ENCODE data around the gene KATNAL1.

The KATNAL1 gene

DNA sequence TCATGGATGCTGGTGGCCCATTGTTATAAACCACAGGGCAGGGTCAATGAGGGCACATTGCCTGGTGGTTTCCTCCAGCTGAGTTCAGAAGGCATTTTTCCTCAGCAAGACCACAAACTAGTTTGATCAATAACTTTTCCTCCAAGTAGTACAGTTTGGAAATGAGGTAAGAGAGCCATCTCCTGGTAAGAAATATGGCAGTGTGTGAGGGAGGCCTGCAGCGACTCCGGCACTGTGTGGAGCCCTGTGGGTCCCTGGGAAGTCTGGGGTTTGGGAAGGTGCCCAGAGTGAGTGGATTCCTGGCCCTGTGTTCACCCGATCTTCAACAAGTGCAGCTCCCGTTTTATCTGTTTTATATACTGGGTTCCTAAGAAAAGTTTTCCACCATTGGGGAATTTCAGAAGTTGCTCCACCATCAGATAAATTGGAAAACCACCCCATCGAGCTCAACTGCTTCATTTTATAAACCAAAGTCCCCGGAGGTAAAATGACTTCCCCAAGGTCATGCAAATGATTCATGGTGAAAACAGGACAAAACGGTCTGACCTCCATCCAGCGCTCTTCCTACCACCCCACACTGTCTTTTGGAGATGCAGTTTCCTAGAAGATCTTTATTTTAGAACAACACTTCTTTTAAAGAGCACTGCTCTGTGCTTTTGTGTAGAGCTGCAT is 148.4 kb downstream of the KATNAL1 start:
- DNase-seq = no peak

DNA sequence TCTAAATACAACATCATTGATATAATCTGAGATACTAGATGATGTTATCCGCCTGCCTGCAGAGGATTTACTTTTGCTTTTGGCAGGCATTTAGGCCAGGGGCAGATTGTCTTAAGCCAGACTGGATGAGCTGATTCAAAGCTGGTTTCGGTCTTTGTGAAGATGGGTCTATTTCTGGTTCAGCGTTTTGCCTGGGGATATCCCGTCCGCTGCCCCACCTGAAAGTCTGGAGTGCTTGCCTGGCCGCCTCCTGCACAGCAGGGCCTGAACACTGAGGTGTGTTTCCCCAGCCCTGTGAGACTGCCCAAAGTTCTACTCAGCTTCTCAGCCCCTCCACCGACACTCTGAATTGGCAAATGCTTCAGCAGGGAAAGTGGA is 149.7 kb downstream of the KATNAL1 start:
- DNase-seq = no peak

DNA sequence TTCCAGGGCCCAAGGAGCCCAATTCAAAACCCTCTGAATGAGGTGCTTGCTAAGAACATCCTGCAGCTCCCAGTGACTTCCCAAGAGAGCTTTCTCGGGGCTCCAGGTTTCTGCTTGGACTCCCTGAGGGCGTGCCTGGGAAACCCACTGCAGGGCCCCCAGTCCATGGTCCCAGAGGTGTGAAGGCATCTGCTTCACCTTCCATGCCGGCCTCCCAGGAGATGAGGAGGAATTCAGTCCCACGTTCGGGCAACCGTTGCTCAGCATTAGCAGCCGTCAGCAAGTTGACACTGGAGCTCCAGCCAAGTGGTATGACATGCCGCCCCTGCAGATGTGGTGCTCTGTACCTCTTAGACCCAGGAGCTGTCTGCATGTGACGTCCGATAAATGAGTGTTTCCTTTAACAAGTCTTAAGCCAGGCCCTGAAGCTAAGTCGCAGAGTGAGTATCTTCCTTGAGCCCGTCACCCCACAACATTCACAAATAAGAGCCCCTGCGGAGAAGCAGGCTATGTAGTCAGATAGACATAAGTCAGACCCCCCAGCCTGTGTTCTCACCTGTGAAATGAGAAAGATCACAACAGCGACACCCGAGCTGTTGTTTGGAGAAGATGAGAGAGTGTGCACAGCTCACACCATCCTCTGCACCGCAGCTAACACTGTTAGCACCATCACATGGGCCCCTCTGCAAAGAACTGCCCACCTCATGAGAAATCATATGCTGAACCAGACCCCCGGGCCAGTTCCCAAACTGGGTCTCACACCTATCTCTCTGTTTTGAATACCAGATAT is 150.3 kb downstream of the KATNAL1 start:
- DNase-seq = no peak

GRCh38 chr13:30156270-30156669 is 151.1 kb downstream of the KATNAL1 start:
- DNase-seq = no peak

DNA sequence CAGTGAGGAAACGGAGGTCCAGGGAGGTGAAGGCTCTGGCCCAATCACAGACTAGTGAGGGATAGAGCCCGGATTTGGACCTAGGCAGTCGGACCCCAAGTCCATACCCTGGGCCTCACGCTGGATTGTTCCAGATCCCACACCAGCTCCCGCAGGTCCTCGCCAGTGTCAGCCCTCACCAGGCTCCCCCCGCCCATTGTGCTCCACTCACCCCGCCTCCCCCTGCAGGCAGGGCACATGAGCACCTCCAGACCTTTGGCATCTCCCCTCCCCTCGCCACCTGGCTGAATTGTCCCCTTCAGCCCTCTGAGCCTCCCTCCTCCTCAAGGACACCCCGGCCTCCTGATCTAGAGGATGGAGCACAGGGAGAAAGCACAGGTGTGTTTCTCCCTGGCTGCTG is 152.4 kb downstream of the KATNAL1 start:
- no peak for DNase-seq

- no peak for DNase-seq
Observed at GRCh38 chr13:30154531-30154930, 152.8 kb downstream of the KATNAL1 start.

GRCh38 chr13:30153545-30154426 is 153.6 kb downstream of the KATNAL1 start:
- DNase-seq = no peak

Measured in stimulated activated CD4-positive, alpha-beta T cell treated with anti-CD3 and anti-CD28 coated beads, Interleukin-4, amount 100 ng/mL, for 1 hour (primary cell).